A673 (cell line): ENCODE measurements around the gene CDKAL1. TPM values are rescaled to one million over a fixed set of nuclear protein-coding genes. Genes with fewer than 3 reads are reported as not detected.
A peak's percentile ranks its signal among the peaks of the same experiment; 100 is the strongest.

Experiments
- BruUV-seq: library from RNA; stranded (reverse); fragments of 400-500 nt; replicated peaks from 2 replicates; lab custom pipeline; 2021; lab: Mats Ljungman, UMichigan
- CTCF ChIA-PET: fragments of 300-600 bp; sonication (Branson Sonifier 250); formaldehyde crosslinking; loops from one replicate; lab custom pipeline; 2022; ENCODE audit warnings: antibody characterized with exemption; lab: Charles Lee
- POLR2A ChIA-PET: fragments of 300-600 bp; sonication (Branson Sonifier 250); formaldehyde crosslinking; loops from one replicate; lab custom pipeline; 2022; ENCODE audit warnings: antibody characterized with exemption; ENCODE audit not compliant: low non-redundant PET; lab: Charles Lee
- DNase-seq: peaks from one replicate; pipeline ENCODE4 v3.0.0-alpha.2; 2015; ENCODE audit warnings: low spot score
- H3K27ac ChIP-seq: fragments of 200-600 bp; sonication (generic); 2 replicates; pipeline ENCODE4 v1.5.1; 2016; ENCODE audit warnings: mixed run types, low read depth, mild to moderate bottlenecking, mixed read lengths, antibody characterized with exemption, low read length; ENCODE audit not compliant: poor library complexity, severe bottlenecking
- H3K27me3 ChIP-seq: fragments of 200-600 bp; sonication (generic); replicated peaks from 2 replicates; pipeline ENCODE4 v1.6.1; 2017; ENCODE audit warnings: mixed run types, low read depth, mild to moderate bottlenecking, mixed read lengths, antibody characterized with exemption, low read length; ENCODE audit not compliant: insufficient read depth, poor library complexity
- H3K36me3 ChIP-seq: fragments of 200-600 bp; sonication (generic); 2 replicates; pipeline ENCODE4 v1.6.1; 2016; ENCODE audit warnings: mixed run types, mild to moderate bottlenecking, mixed read lengths, antibody characterized with exemption, low read length; ENCODE audit not compliant: insufficient read depth, poor library complexity, severe bottlenecking
- H3K4me1 ChIP-seq: fragments of 200-600 bp; sonication (generic); 2 replicates; pipeline ENCODE4 v1.6.1; 2017; ENCODE audit warnings: mixed run types, mild to moderate bottlenecking, mixed read lengths, antibody characterized with exemption, low read length; ENCODE audit not compliant: insufficient read depth, poor library complexity, severe bottlenecking
- H3K4me3 ChIP-seq: fragments of 200-600 bp; sonication (generic); 2 replicates; pipeline ENCODE4 v1.5.1; 2016; ENCODE audit warnings: low read depth, mixed run types, mild to moderate bottlenecking, mixed read lengths, low read length; ENCODE audit not compliant: poor library complexity, severe bottlenecking
- H3K9me3 ChIP-seq: fragments of 200-600 bp; sonication (generic); 2 replicates; pipeline ENCODE4 v1.6.1; 2016; ENCODE audit warnings: mixed run types, low read depth, mild to moderate bottlenecking, mixed read lengths, antibody characterized with exemption, low read length; ENCODE audit not compliant: poor library complexity, severe bottlenecking
- EZH2 ChIP-seq: fragments of 200-600 bp; sonication (generic); IDR thresholded peaks from 2 replicates; pipeline ENCODE4 v1.6.1; 2017; ENCODE audit warnings: borderline replicate concordance, low read depth, mild to moderate bottlenecking, mixed read lengths, antibody characterized with exemption, low read length; ENCODE audit not compliant: poor library complexity, severe bottlenecking
- intact Hi-C: fragments of 100-400 bp; cut with micrococcal nuclease; formaldehyde crosslinking; loops from one replicate; pipeline ENCODE4 v1.10.0; 2022; ENCODE audit not compliant: unreplicated experiment
- total RNA-seq: library from RNA; stranded (reverse); gene quantifications from 2 replicates; pipeline ENCODE4 v1.2.3, GENCODE V29; 2021
- TF ChIP-seq, protein P1 (sequence below): fragments of 300-800, 200-600 bp; sonication (generic); conservative IDR thresholded peaks from 2 replicates; pipeline ENCODE4 v1.5.1; 2017; ENCODE audit warnings: low read depth, mild to moderate bottlenecking, antibody characterized with exemption, low read length, moderate library complexity, mixed read lengths

Gene CDKAL1
- total RNA-seq, 1 experiment from 2014 or later, result 35.5 TPM

DNA sequence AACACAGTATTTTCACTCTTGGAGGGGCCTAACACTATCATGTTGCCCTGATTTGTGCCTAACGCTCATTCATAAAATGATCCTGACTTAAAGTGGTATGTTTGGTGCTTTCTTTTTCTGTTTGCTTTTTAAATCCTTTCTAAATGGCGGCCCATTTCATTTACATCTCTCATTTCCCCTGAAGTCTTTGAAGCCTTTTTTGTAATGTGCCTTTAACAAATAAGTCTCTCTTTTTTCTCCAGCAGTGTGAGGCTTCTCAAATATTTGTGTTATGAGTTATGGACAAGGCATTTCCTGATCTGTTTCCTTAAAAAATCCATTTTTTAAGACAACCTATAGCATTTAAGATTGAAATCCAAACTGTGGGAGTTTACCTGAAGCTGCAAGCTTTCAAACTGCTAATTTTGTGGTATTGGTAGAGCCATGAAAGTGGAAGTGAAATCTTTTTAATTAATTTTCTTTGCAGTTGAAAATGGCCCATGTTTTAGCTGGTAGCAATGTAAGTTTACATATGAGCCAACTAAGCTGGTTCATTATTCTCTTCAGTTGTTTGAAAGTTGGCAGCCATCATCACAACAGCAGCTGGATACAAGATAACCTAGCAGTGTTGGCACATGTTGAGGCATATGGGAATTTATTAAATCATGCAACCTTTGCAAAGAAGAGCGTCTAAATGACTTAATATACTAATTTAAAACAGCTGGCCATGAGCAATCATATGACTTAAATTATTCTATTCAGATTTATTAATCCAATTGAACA lies 469.7 kb downstream of the CDKAL1 start:
- no peak overlapping the region for H3K27ac ChIP-seq
- ChIA-PET POLR2A (no interaction called here), CTCF (no interaction called here)
- TF ChIP-seq, protein P1, sequence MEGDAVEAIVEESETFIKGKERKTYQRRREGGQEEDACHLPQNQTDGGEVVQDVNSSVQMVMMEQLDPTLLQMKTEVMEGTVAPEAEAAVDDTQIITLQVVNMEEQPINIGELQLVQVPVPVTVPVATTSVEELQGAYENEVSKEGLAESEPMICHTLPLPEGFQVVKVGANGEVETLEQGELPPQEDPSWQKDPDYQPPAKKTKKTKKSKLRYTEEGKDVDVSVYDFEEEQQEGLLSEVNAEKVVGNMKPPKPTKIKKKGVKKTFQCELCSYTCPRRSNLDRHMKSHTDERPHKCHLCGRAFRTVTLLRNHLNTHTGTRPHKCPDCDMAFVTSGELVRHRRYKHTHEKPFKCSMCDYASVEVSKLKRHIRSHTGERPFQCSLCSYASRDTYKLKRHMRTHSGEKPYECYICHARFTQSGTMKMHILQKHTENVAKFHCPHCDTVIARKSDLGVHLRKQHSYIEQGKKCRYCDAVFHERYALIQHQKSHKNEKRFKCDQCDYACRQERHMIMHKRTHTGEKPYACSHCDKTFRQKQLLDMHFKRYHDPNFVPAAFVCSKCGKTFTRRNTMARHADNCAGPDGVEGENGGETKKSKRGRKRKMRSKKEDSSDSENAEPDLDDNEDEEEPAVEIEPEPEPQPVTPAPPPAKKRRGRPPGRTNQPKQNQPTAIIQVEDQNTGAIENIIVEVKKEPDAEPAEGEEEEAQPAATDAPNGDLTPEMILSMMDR, result no peak
- no peak for TF ChIP-seq EZH2
- intact Hi-C loops, result no loop called here
- H3K4me3 ChIP-seq, result no peak overlapping the region
- no peaks in the 10 kb centered on the region for H3K9me3 ChIP-seq
- H3K27me3 ChIP-seq, result no peaks in the 10 kb centered on the region
- peak; percentile 36 for DNase-seq
- no peaks in the 10 kb centered on the region for H3K36me3 ChIP-seq
- no TSS peak for BruUV-seq
- peaks cover 12% of the 10 kb centered on the region for H3K4me1 ChIP-seq

DNA sequence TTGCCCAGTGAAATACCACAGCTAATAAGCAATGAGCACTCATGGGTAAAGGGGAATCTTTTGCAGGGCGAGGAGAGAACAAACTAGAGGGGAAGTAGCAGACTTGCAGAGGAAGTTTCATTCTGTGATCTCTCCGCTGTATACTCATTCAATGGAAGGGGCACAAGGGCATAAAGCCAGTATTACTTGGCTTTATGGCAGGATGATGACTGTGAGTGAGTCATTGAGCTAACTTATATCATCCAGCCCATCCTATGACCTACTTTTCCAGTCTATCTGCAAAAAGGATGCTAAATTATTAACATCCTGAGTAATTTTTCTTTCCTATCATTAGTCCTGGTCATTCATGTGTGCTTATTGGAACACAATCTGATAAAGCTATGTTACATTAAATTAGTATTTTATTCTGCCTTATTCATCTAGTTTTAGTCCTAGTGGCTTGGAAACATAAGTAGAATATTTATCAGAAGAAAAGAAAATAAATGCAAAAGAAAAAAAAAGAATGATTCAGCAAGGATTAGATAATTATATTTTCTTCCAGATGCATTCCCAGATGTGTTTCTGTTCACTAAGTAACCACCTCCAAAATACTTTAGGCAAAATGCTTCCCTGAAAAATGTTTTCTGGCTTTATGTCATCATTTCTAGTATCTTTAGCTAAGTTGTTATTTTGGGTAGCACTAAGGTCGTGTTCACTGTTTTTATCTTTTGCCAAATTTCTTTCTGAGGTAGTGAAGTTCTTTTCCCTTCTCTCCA lies 471.7 kb downstream of the CDKAL1 start:
- CTCF ChIA-PET, result no interaction called here
- no peaks in the 10 kb centered on the region for H3K36me3 ChIP-seq
- TF ChIP-seq, protein P1, result no peak
- no peak for TF ChIP-seq EZH2
- BruUV-seq, result no TSS peak
- DNase-seq, result peak; percentile 56
- H3K27ac ChIP-seq, result no peak overlapping the region
- H3K9me3 ChIP-seq, result no peaks in the 10 kb centered on the region
- H3K4me1 ChIP-seq, result peaks cover 12% of the 10 kb centered on the region
- no peaks in the 10 kb centered on the region for H3K27me3 ChIP-seq
- POLR2A ChIA-PET, result no interaction called here
- H3K4me3 ChIP-seq, result no peak overlapping the region
- intact Hi-C loops, result no loop called here

DNA sequence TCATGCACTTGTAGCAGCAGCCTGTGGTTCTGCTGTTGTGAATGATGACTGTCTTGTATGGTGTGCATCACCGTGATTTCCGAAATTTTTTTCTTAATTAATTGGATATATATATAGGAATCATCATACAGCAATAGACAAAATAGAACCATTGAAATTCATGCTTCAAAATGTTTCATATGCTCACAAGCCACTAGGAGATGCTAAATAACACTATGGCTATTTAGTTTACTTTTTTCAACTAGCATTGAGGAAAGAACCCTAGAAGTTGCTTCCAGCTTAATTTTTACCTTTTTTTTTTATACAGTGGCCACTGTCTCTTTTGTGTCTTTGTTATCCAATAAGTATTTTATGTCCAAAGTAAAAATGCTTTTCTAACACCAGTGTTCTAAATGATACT lies 485.4 kb downstream of the CDKAL1 start:
- DNase-seq, result peak; percentile 7
- TF ChIP-seq, protein P1, result peak; percentile 45; the same call in 1 of the 2 replicates
- TF ChIP-seq EZH2, result no peak
- ChIA-PET POLR2A (no interaction called here), CTCF (no interaction called here)
- no peaks in the 10 kb centered on the region for H3K27me3 ChIP-seq
- no peak overlapping the region for H3K4me3 ChIP-seq
- intact Hi-C loops, result no loop called here
- no TSS peak for BruUV-seq
- no peaks in the 10 kb centered on the region for H3K4me1 ChIP-seq
- no peak overlapping the region for H3K27ac ChIP-seq
- no peaks in the 10 kb centered on the region for H3K36me3 ChIP-seq
- H3K9me3 ChIP-seq, result no peaks in the 10 kb centered on the region
